GM10847 (cell line): ENCODE results near the gene MTMR3.

ENCODE experiments used
- POLR2A ChIP-seq: IDR thresholded peaks from 2 replicates; pipeline ENCODE4 v1.6.1; 2011; ENCODE audit not compliant: insufficient read length; ENCODE audit errors: extremely low read depth

MTMR3 gene

DNA sequence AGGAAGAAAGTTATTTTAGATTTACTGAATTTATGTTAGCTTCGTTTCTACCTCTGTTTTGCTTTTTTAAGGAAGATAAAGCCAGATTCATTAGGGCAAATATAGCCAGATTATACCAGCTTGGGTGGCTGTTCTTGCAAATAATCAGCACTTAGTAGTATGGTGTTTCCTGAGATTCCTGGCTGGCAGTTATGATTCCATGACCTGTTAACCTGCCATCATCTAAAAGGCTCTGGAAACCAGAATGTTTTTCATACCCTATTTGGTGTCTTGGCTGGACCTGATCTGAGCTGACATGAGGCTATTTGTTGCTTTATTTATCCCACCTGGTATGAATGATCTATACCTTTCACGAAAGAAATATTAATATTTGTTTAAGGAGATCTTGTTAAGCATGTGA, 114.5 kb downstream of the MTMR3 start:
- TF ChIP-seq POLR2A, result no peak

DNA sequence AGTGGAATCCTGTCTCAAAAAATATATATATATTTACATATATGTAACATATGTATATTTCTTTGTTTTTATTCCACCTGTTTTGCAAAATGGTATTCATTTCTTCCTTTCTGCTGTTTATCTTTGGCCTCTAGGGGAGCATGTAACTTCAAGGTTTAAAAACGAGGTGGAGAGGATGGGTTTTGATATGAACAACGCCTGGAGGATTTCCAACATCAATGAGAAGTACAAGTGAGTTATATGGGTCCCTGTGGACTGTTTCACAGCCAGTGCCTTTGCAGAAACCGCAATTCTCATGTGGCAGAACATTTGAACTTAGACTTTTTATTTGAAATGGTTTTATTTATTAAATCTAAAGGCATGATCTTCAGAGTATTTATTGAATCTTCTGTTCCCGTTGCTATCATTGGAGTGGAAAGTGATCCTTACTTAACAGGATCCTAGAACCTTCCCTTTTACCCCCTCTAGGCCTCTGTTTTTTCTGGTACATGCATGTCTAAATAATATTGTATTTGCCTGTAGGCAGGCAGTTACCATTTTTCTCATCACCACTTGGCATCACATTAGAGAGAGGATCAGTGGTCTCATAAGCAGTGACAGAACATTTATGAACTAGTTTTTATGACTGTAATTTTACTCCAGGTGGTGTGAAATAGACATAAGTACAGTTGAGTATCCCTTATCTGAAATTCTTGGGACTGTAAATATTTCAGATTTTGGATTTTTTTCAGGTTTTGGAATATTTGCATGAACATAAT, 115.8 kb downstream of the MTMR3 start:
- no peak for TF ChIP-seq POLR2A

DNA sequence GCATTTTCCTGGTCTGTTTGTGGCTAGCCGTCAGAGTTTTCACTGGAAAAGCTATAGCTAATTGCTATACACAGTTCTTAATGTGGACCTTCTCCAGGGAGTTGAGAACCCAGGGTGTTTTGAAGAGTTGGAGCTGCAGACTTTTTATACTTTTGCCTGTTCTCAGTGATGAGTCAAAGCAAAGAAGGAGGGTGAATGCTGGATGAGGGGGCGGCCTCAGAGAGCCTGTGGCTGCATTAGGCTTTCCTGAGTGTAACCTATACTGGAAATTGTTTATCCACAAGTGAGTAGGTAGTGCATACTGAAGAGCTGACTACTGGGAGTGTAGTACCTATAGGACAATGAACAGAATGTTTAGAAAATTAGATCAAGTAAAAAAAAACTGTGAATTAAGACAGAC, 117.6 kb downstream of the MTMR3 start:
- TF ChIP-seq POLR2A, result no peak

DNA sequence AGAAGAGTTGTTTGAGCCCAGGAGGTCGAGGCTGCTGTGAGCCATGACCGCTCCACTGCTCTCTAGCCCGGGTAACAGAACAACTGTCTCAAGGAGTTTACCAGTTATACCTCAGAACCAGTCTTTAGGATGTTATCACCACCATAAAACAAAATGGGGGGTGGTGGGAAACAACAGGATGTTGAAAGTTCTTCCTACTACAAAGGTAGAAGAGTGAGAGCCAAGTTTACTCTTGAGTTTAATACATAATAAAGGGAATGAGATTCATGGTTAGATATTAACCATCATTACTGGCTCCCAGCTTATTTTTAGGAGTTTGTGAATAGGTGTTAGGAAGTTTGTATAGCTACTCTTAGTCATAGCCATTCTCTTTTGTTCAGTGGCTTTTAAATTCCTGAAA, 118.5 kb downstream of the MTMR3 start:
- no peak for TF ChIP-seq POLR2A

DNA sequence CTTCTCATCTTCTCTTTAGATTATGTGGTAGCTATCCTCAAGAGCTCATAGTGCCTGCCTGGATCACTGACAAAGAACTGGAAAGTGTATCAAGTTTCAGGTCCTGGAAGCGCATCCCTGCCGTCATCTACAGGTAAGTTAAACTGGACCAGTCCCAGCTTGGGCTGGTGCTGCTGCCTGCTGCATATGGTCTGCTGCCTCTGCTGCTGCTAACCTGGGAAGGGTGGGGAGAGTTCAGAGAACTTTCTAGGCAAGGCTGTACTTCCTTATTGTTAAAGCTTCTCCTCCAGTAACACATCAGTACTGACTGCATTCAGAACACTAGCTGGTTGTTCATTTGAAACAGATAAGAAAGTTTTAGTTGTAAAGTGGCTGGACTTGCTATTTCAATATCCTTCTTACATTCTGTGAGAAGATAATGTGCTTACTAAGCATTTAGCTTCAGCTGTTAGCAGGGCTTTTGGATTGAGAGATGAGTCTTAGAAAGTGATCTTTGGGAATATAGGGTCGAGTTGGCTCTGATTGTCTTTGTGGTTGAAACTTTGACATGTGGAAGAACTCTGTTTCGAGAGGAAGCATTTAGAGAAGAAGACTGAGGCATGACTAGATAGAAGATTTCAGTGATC, 120.0 kb downstream of the MTMR3 start:
- no peak for TF ChIP-seq POLR2A

DNA sequence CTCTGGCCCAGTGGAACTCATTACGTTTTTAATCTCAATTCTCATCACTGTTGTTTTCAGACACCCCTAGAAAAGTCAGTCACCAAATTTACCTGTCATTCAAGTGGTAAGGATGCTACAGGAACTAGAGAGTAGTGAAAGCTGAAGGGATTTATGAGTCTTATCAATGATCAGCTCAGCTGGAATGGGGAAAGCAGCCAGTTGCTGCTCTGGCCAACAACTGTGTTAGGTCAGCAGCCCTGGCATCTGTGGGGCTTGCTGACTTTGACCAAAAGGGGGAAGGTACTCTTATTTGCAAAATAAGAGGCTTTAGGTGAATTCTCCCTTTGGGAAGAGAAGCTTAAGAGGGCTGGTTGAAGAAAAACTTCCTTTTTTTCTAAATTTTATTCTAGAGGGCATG, 121.1 kb downstream of the MTMR3 start:
- TF ChIP-seq POLR2A, result no peak

DNA sequence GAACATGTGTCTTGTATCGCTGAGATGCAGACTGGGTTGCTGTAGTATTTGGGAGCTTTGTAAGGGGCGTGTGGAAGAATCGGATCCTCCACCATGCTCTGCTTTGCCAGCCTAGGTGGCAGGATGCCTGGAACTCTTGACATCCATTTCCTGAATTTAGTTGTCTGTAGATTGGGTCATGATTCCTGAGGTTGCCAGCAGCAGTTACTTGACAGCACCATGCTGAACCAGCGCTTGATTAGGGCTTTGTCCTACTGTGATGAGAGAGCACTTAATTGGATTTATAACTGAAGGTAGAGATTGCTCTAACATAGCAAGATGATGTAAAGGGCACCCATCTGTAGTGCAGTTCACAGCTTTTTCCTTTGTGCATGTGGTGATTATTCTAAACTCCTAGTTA, 121.7 kb downstream of the MTMR3 start:
- no peak for TF ChIP-seq POLR2A

- TF ChIP-seq POLR2A, result no peak
Measured at GRCh38 chr22:30005213-30005857, 122.4 kb downstream of the MTMR3 start.

DNA sequence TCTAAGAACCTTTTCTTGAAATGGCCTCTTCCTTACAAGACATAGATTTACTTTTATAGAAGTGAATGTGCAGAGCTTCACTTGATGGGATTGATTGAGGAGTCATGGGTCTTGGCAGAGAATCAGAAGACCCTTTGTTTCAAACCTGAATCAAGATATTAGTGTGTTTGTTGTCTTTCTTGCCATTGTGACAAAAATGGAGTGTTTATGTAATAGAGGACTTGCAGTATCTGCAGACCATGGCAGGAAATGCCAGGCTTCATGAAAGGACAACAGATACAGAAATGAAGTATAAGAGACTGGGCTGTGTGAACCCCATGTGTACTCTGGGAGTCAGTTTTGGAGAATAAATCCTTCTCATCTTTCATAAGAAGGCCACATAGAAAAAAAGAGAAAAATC, 124.4 kb downstream of the MTMR3 start:
- no peak for TF ChIP-seq POLR2A

- no peak for TF ChIP-seq POLR2A
Measured at GRCh38 chr22:30008401-30008800, 125.4 kb downstream of the MTMR3 start.

DNA sequence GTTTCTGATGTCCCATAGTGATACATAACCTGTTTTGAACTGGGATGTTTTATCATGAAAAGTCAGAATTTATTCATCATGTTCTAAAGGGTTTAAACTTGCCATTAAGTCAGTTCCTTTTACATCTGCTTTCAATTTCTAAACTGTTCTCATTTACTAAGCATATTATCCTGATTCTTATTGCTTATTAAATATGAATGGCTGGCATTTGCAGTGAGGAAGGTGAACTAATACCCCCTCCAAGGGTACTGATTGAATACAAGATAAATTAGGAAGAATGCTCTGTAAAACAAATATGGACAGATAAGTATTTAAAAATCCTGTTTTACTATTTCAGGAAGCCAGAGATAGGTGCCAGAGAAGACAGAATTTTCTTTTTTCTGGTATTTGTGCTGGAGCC, 126.5 kb downstream of the MTMR3 start:
- TF ChIP-seq POLR2A, result no peak

- TF ChIP-seq POLR2A, result no peak
Measured at GRCh38 chr22:30010789-30011405, 127.9 kb downstream of the MTMR3 start.

DNA sequence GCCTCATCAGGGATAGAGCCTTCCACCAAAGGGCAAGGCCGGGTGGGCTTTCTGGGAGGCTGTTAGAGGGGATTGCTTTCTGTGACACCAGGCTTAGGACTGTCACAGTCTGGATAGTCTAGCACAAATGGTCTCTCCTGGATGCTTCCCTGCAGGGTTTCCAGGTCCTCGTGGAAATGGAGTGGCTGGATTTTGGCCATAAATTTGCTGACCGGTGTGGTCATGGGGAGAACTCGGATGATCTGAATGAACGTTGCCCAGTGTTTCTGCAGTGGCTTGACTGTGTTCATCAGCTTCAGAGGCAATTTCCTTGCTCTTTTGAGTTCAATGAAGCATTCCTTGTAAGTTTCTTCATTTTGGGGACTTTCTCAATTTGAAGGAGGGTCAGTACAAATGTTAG, 130.2 kb downstream of the MTMR3 start:
- no peak for TF ChIP-seq POLR2A

DNA sequence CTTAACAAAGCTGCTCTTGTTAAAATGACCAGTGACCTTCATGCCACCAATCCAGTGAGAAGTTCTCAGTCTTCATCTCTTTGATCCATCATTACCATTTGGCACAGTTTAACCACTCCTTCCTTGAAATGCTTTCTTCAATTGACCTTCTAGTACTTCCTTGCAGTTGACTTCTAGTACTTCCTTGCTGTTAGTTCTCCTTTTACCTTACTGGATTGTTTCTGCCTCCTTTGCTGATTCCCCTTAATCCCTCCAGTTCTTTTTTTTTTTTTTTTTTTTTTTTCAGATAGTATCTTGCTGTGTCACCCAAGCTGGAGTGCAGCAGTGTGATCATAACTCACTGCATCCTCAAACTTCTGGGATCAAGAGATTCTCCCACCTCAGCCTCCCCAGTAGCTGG, 131.3 kb downstream of the MTMR3 start:
- no peak for TF ChIP-seq POLR2A

DNA sequence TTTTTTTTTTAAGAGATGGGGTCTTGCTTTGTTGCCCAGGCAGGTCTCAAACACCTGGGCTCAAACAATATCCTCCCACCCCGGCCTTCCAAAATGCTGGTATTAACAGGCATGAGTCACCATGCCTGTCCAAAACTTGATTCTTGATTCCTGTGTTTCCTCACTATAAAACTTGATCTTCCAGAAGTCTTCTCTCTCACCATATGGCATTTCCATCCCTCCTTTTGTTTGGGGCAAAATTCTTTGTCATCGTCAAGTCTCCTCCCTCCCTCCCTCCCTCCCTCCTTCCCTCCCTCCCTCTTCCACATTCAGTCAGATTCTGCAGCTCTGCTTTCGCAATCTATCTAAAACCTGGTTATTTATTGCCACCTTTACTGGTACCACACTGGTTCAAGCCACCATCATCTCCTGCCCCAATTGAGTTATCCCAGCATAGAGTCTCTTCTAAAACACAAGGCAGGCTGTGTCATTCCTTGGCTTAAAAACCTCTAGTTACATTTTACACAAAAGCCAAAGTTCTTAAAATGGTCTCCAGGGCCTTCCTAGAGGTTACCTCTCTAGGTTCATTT, 132.3 kb downstream of the MTMR3 start:
- TF ChIP-seq POLR2A, result no peak

DNA sequence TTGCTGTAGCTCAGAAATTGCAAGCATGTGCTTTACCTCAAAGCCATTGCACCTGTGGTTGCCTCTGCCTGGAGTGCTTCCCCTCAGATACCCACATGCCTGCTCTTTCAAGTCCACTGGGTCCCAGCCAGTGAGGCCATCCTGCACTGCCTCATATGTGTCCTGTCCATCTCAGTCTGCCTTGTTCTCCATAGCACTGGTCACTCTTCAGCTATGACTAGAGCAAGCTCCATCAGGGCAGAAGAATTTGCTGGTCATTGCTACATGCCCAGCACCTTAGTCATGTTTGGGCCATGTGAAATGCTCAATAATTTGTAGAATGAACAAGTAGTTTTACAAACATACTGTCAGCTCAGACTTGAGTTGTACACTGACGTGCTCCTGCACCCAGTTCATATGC, 132.9 kb downstream of the MTMR3 start:
- no peak for TF ChIP-seq POLR2A

- TF ChIP-seq POLR2A, result no peak
Measured at GRCh38 chr22:30016596-30016995, 133.6 kb downstream of the MTMR3 start.
